Measurements from ENCODE around the gene KCND2.
"Not testable (repeated sequence)": the region's sequence is repeated elsewhere in the genome, so short reads cannot be mapped to it uniquely, and the experiment has no call there.

KCND2 gene

GRCh38 chr7:120781924-120782323 lies 508.9 kb downstream of the KCND2 start:
- not testable (repeated sequence) for H3K4me3 ChIP-seq (ENCODE audit: low read depth, low read length); DNase-seq (ENCODE audit: low read depth)

DNA sequence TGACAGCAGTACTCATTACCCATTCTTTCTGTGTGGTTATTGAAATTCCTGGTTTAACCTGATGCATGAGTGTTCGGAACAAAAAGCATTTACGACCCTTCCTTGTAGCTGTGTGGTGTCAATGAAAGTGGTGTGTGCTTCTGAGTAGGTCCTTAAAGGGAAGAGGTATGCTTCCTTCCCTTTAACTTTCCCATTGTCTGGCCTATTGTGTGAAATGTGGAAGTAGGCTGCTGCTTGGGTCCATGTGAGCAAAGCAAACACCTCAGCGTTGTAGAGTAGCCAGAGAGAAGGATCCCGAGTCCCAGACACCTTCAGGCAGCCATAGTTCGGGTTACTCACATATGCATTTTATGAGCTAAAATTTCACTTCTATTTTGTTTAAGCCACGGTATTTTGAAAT lies 510.3 kb downstream of the KCND2 start:
- DNase-seq (ENCODE audit: low read depth), result no peak
- no peak overlapping the region for H3K4me3 ChIP-seq (ENCODE audit: low read depth, low read length)

- no peak overlapping the region for H3K4me3 ChIP-seq (ENCODE audit: low read depth, low read length)
- DNase-seq (ENCODE audit: low read depth), result no peak
Measured at GRCh38 chr7:120783721-120784120, 510.7 kb downstream of the KCND2 start.

GRCh38 chr7:120785095-120785494 lies 512.1 kb downstream of the KCND2 start:
- H3K4me3 ChIP-seq (ENCODE audit: low read depth, low read length), result no peak overlapping the region
- no peak for DNase-seq (ENCODE audit: low read depth)

- H3K4me3 ChIP-seq (ENCODE audit: low read depth, low read length), result no peak overlapping the region
- no peak for DNase-seq (ENCODE audit: low read depth)
Measured at GRCh38 chr7:120792091-120792860, 519.3 kb downstream of the KCND2 start.

- DNase-seq (ENCODE audit: low read depth), result no peak
- no peak overlapping the region for H3K4me3 ChIP-seq (ENCODE audit: low read depth, low read length)
Measured at GRCh38 chr7:120792861-120793130, 519.8 kb downstream of the KCND2 start.

GRCh38 chr7:120793213-120793936 lies 520.4 kb downstream of the KCND2 start:
- no peak for DNase-seq (ENCODE audit: low read depth)
- H3K4me3 ChIP-seq (ENCODE audit: low read depth, low read length), result no peak overlapping the region

GRCh38 chr7:120794106-120794729 lies 521.2 kb downstream of the KCND2 start:
- DNase-seq (ENCODE audit: low read depth), result no peak

DNA sequence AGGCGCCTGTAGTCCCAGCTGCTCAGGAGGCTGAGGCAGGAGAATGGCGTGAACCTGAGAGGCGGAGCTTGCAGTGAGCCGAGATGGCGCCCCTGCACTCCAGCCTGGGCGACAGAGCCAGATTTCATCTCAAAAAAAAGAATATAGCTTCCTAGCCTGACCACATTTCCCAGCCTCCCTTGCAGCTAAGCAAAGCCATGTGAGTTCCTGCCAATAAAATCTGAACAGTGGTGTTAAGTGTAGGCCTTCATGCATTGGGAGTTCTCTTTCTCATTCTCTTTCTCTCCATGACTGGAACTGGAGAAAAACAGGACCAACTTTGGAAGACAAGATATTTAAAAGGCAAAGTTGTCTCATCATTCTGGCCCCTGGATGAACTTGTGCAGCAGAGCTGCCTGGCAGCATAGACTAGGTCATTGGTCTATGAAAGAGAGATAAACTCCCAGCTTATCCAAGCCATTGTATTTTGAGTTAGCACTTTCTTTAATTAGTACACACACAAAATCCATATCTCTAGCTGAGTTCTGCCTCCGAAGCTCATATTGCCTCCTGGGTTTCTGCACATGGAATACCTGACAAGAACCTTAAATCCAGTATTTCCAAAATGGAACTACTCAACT lies 524.2 kb downstream of the KCND2 start:
- DNase-seq (ENCODE audit: low read depth), result no peak
- no peak overlapping the region for H3K4me3 ChIP-seq (ENCODE audit: low read depth, low read length)

More at GRCh38 chr7:120794106-120794729, 521.2 kb downstream of the KCND2 start:
- H3K4me3 ChIP-seq (ENCODE audit: low read depth, low read length), result no peak overlapping the region

DNA sequence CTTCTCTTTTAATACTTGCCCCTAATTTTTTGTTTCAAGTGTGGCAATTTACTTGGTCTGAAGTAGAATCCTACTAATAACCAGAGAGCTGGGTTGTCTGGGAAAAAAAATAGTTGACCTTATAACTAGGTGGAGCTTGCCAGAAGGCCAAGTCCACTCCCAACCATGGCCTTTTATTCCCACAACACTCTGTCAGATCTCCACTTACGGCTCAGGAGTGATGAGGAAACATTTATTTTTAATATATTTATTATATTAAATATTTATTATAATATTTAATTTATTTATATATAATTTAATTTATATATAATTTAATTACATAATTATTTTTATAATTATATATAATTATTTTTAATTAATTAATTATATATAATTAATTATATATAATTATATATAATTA lies 526.2 kb downstream of the KCND2 start:
- DNase-seq (ENCODE audit: low read depth), result no peak
- H3K4me3 ChIP-seq (ENCODE audit: low read depth, low read length), result no peak overlapping the region
